Measurements from ENCODE around the gene CHEK1.

The CHEK1 gene

GRCh38 chr11:125675196-125675595 is 50.2 kb downstream of the CHEK1 start:
- TF ChIP-seq CTCF (IDR thresholded peaks at IDR 0.05; ENCODE audit: borderline replicate concordance, insufficient read depth, low read depth, low read length): no peak
- H3K4me3 ChIP-seq (ENCODE audit: low read depth, low read length): no peak overlapping the region

- H3K4me3 ChIP-seq (ENCODE audit: low read depth, low read length): no peak overlapping the region
- no peak for TF ChIP-seq CTCF (IDR thresholded peaks at IDR 0.05; ENCODE audit: borderline replicate concordance, insufficient read depth, low read depth, low read length)
These were observed 54.4 kb downstream of the CHEK1 start for GRCh38 chr11:125679397-125679796.

- H3K4me3 ChIP-seq (ENCODE audit: low read depth, low read length): no peak overlapping the region
- TF ChIP-seq CTCF (IDR thresholded peaks at IDR 0.05; ENCODE audit: borderline replicate concordance, insufficient read depth, low read depth, low read length): no peak
These were observed 54.9 kb downstream of the CHEK1 start for GRCh38 chr11:125679837-125680236.

- H3K4me3 ChIP-seq (ENCODE audit: low read depth, low read length): no peak within 1 kb of the TSS
- no peak for TF ChIP-seq CTCF (IDR thresholded peaks at IDR 0.05; ENCODE audit: borderline replicate concordance, insufficient read depth, low read depth, low read length)
These were observed 55.8 kb downstream of the CHEK1 start, which contains the start of gene ACRV1 for GRCh38 chr11:125680747-125681146. Gene ACRV1 (minus strand): TSS chr11:125680847. CDS start chr11:125680780, 67 bp downstream.

GRCh38 chr11:125685228-125685627 is 60.3 kb downstream of the CHEK1 start:
- H3K4me3 ChIP-seq (ENCODE audit: low read depth, low read length): no peak overlapping the region
- TF ChIP-seq CTCF (IDR thresholded peaks at IDR 0.05; ENCODE audit: borderline replicate concordance, insufficient read depth, low read depth, low read length): no peak

GRCh38 chr11:125688066-125688465 is 63.1 kb downstream of the CHEK1 start:
- H3K4me3 ChIP-seq (ENCODE audit: low read depth, low read length): no peak overlapping the region
- TF ChIP-seq CTCF (IDR thresholded peaks at IDR 0.05; ENCODE audit: borderline replicate concordance, insufficient read depth, low read depth, low read length): no peak

GRCh38 chr11:125688632-125689031 is 63.7 kb downstream of the CHEK1 start:
- H3K4me3 ChIP-seq (ENCODE audit: low read depth, low read length): no peak overlapping the region
- no peak for TF ChIP-seq CTCF (IDR thresholded peaks at IDR 0.05; ENCODE audit: borderline replicate concordance, insufficient read depth, low read depth, low read length)
